MCF 10A (cell line): ENCODE results near the gene ZNF688. TPM values are rescaled to one million over a fixed set of nuclear protein-coding genes. Genes with fewer than 3 reads are reported as not detected.

Source experiments
- Bru-seq: library from RNA; stranded (reverse); fragments of 400-500 nt; gene quantifications from one replicate; lab custom pipeline; 2021; lab: Mats Ljungman, UMichigan
- BruChase-seq, 2 experiments: library from RNA; stranded (reverse); fragments of 400-500 nt; gene quantifications; one replicate each; lab custom pipeline; 2021; lab: Mats Ljungman, UMichigan
- BruUV-seq: library from RNA; stranded (reverse); fragments of 400-500 nt; replicated peaks from 2 replicates; lab custom pipeline; 2021; lab: Mats Ljungman, UMichigan
- CTCF ChIA-PET: fragments of 300-600 bp; sonication (Branson Sonifier 250); formaldehyde crosslinking; extraction: SDS; loops from one replicate; lab custom pipeline; 2021; ENCODE audit warnings: antibody characterized with exemption, inconsistent platforms; lab: Yijun Ruan, JAX
- POLR2A ChIA-PET: fragments of 300-600, 350-650 bp; sonication (Branson Sonifier 250); formaldehyde crosslinking; extraction: SDS; loops from one replicate; lab custom pipeline; 2020; ENCODE audit warnings: antibody characterized with exemption, inconsistent platforms; lab: Yijun Ruan, JAX
- DNase-seq: peaks from one replicate; pipeline ENCODE4 v3.0.0-alpha.2; 2018; ENCODE audit not compliant: unreplicated experiment
- H3K27ac Mint-ChIP-seq: one replicate; pipeline ENCODE4 v1.8.0; 2022; ENCODE audit warnings: mild to moderate bottlenecking, low read depth, mixed read lengths; ENCODE audit not compliant: unreplicated experiment
- H3K27me3 Mint-ChIP-seq: one replicate; pipeline ENCODE4 v1.8.0; 2022; ENCODE audit warnings: mixed read lengths; ENCODE audit not compliant: insufficient read depth, unreplicated experiment
- H3K36me3 Mint-ChIP-seq: one replicate; pipeline ENCODE4 v1.8.0; 2022; ENCODE audit warnings: mild to moderate bottlenecking, moderate library complexity, mixed read lengths; ENCODE audit not compliant: insufficient read depth, unreplicated experiment
- H3K4me1 Mint-ChIP-seq: one replicate; pipeline ENCODE4 v1.8.0; 2022; ENCODE audit warnings: mixed read lengths; ENCODE audit not compliant: insufficient read depth, unreplicated experiment
- H3K4me3 Mint-ChIP-seq: one replicate; pipeline ENCODE4 v1.8.0; 2022; ENCODE audit warnings: mild to moderate bottlenecking, moderate library complexity, mixed read lengths; ENCODE audit not compliant: unreplicated experiment
- H3K9me3 Mint-ChIP-seq: one replicate; pipeline ENCODE4 v1.8.0; 2022; ENCODE audit warnings: mixed read lengths; ENCODE audit not compliant: unreplicated experiment
- CTCF ChIP-seq: fragments of 200-600 bp; IDR thresholded peaks from one replicate; pipeline ENCODE4 v1.8.0; 2022; ENCODE audit warnings: antibody characterized with exemption, mild to moderate bottlenecking; ENCODE audit not compliant: unreplicated experiment
- intact Hi-C: fragments of 100-400 bp; cut with micrococcal nuclease; formaldehyde crosslinking; loops from 2 replicates; pipeline ENCODE4 v1.14.1; 2022
- long read RNA-seq: library from polyadenylated mRNA; stranded (forward); transcript quantifications from one replicate; pipeline ENCODE4 v2.0.0, GENCODE V29; 2022
- total RNA-seq: library from RNA; stranded (reverse); gene quantifications from 2 replicates; pipeline ENCODE4 v1.2.3, GENCODE V29; 2022

The ZNF688 gene
- total RNA-seq (9.0 and 11.6 TPM in 2 replicates), Bru-seq, nascent RNA (percentile 58 among the genes with signal in this experiment), BruChase-seq, experiment 1, labeled RNA remaining after a 6-hour chase (percentile 84 among the genes with signal in this experiment), BruChase-seq, experiment 2, labeled RNA remaining after a 2-hour chase (percentile 68 among the genes with signal in this experiment)
- long read RNA-seq, transcript ZNF688-201 (3 exons, 2,506 nt), result major isoform, 11 of 15 reads
- long read RNA-seq, partial matches to known transcripts, result 0 of 15 reads
- long read RNA-seq, other reads (novel, unspliced or antisense), result 3 of 15 reads

DNA sequence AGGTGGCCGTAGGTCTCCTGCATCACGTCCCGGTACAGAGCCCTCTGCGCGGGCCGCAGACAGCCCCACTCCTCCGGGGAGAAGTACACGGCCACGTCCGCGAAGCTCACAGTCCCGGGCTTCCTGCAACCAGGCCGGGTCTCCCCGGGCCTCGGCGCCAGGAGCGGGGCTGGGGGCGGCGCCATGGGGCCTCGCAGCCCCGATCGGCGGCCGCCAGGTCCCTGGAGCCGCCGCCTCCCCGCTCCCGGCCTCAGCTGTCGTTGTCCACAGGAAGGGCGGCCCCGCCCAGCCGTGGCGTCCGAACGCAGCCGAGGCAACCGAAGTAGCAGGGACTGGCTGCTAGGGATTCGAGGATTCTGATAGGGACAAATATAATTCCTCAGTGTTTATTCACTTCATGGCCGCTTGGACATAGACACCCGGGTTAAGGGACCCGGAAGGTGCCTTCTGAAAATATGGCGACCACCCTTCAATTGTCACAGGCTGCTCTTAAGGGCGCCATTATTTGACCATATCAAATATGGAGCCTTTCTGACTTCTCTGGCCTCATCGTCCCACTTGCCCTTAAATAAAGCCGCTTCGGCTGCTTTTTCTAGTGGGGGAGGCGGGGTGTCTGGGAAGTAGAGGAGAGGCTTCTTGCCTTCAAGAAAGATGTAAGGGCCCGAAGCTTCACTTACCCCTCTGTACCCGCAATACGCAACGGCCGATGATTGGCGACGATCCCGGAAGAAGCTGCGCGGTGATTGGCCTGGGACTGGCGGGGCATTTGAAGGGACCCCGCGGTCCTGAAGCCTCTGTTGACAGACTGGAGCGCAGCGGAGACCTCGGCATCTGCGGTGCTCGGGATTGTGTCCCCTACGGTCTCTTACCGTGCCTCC, at the start of gene ZNF688:
TSS of gene ZNF688 (minus strand) at position 270 of the 878 bp plus-strand sequence. CDS start at position 185, 85 bp downstream.
- H3K27me3 Mint-ChIP-seq, result no peaks in the 10 kb centered on the region
- TF ChIP-seq CTCF, result no peak
- no peaks in the 10 kb centered on the region for H3K9me3 Mint-ChIP-seq
- intact Hi-C loops, result loop anchor here (1.0 to 5.0 kb wide), 3 partner anchors 14 to 44 kb away; partner anchors contain the start of genes ZNF768 and ZNF785
- ChIA-PET CTCF (interaction anchor here (0.5 to 3.2 kb wide), 3 partner anchors 57 to 177 kb away, joined by 3 to 15 read pairs (median 7); partner anchors contain the start of genes DCTPP1 and ZNF48), POLR2A (interaction anchor here (0.6 to 3.2 kb wide), 19 partner anchors 10 to 201 kb away, joined by 3 to 45 read pairs (median 4); partner anchors contain the start of genes DCTPP1, FBRS, PRR14 and TBC1D10B)
- DNase-seq, result peak; percentile 97
- H3K36me3 Mint-ChIP-seq, result peaks cover 16% of the 10 kb centered on the region
- BruUV-seq, result TSS peak; percentile 21
- H3K4me3 Mint-ChIP-seq, result peak within 1 kb of the TSS; percentile 75
- peaks cover 22% of the 10 kb centered on the region for H3K4me1 Mint-ChIP-seq
- peak within 1 kb of the TSS; percentile 76 for H3K27ac Mint-ChIP-seq

DNA sequence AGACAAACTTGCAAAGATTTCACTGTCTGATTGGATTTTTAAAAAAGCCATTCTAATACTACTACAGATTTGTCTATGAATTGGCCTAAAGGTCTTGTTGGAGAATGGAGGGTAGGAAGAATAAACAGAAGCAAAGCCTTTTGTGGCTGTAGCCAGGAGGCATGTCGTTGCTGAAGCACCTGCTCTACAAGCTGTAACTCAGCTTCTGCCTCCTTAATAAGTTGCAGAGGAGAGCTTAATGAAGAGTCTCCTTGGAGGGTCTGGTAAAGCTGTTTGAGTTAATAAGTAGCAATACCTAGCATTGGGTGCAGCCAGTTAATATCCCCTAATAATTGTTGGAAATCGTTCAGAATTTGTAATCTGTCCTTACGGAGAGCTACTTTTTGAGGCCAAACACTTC, 48.7 kb upstream of the ZNF688 start:
- no TSS peak for BruUV-seq
- no peaks in the 10 kb centered on the region for H3K4me1 Mint-ChIP-seq
- ChIA-PET POLR2A (interaction anchor here (1.4 to 2.7 kb wide), 5 partner anchors 10 to 243 kb away, joined by 3 to 12 read pairs (median 6); partner anchors contain the start of genes ZNF689, ZNF747 and ZNF785), CTCF (interaction anchor here (0.6 to 3.7 kb wide), 4 partner anchors 9 to 190 kb away, joined by 3 to 39 read pairs (median 7); partner anchors contain the start of gene DCTPP1)
- no peaks in the 10 kb centered on the region for H3K9me3 Mint-ChIP-seq
- intact Hi-C loops, result no loop called here
- H3K27ac Mint-ChIP-seq, result no peak overlapping the region
- no peaks in the 10 kb centered on the region for H3K36me3 Mint-ChIP-seq
- no peak for DNase-seq
- TF ChIP-seq CTCF, result no peak
- no peaks in the 10 kb centered on the region for H3K27me3 Mint-ChIP-seq
- H3K4me3 Mint-ChIP-seq, result no peak overlapping the region

GRCh38 chr16:30619638-30620037, 48.1 kb upstream of the ZNF688 start:
- Mint-ChIP-seq H3K27me3 (no peaks in the 10 kb centered on the region), H3K4me1 (no peaks in the 10 kb centered on the region), H3K27ac (no peak overlapping the region), H3K4me3 (no peak overlapping the region), H3K9me3 (no peaks in the 10 kb centered on the region), H3K36me3 (no peaks in the 10 kb centered on the region)
- ChIA-PET POLR2A (interaction anchor here (0.8 to 2.7 kb wide), 7 partner anchors 9 to 242 kb away, joined by 3 to 12 read pairs (median 4); partner anchors contain the start of genes ZNF689, ZNF747 and ZNF785), CTCF (interaction anchor here (0.8 to 3.7 kb wide), 6 partner anchors 9 to 210 kb away, joined by 3 to 39 read pairs (median 5); partner anchors contain the start of gene DCTPP1)
- no peak for TF ChIP-seq CTCF
- no peak for DNase-seq
- intact Hi-C loops, result no loop called here
- BruUV-seq, result no TSS peak
